Lower leg skin (tissue), 3 donors: ENCODE data around the gene SLC9A5.

Source experiments
- POLR2A ChIP-seq, 2 donors: fragments of 450-650 bp; IDR thresholded peaks; one replicate each; pipeline ENCODE4 v1.6.1; 2016 to 2017; ENCODE audit warnings: antibody characterized with exemption in 2 of 2, mild to moderate bottlenecking in 1 of 2, moderate library complexity in 1 of 2
- TF ChIP-seq, protein P1 (sequence below), 3 donors: fragments of 450-650 bp; IDR thresholded peaks; one replicate each; pipeline ENCODE4 v1.5.1; 2016; ENCODE audit warnings: antibody characterized with exemption in 3 of 3, mild to moderate bottlenecking in 3 of 3, moderate library complexity in 2 of 3

DNA sequence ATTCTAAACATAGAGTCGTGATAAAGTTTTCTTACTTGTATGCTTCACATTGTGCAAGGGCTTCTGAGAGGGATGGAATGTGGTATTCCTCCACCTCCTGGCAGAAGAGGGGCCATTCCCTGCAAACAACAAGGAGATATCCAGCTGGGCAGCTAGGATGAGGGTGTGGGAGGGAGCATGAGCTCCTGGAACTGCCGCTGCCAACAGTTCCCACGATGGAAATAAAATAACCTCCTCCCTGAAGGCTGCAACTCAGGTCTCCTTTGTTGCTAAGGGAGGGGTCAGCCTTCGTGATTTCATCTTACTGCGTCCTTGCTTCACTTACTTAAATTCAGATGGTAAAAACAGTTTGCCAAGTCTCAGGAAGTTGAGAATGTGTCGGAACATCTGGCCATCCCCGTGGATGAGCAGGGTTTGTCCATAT lies 46.2 kb downstream of the SLC9A5 start:
- TF ChIP-seq, protein P1, sequence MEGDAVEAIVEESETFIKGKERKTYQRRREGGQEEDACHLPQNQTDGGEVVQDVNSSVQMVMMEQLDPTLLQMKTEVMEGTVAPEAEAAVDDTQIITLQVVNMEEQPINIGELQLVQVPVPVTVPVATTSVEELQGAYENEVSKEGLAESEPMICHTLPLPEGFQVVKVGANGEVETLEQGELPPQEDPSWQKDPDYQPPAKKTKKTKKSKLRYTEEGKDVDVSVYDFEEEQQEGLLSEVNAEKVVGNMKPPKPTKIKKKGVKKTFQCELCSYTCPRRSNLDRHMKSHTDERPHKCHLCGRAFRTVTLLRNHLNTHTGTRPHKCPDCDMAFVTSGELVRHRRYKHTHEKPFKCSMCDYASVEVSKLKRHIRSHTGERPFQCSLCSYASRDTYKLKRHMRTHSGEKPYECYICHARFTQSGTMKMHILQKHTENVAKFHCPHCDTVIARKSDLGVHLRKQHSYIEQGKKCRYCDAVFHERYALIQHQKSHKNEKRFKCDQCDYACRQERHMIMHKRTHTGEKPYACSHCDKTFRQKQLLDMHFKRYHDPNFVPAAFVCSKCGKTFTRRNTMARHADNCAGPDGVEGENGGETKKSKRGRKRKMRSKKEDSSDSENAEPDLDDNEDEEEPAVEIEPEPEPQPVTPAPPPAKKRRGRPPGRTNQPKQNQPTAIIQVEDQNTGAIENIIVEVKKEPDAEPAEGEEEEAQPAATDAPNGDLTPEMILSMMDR (IDR thresholded peaks at IDR 0.05), result no peak
- no peak for TF ChIP-seq POLR2A (IDR thresholded peaks at IDR 0.05)
